ENCODE measurements around the gene SMAGP. TPM values are rescaled to one million over a fixed set of nuclear protein-coding genes. Genes with fewer than 3 reads are reported as not detected.

The SMAGP gene
- total and polyA plus RNA-seq, 2 of the 13 experiments (the other 11 are each of a cell fraction or from before 2014, with no cell fraction given) = 9.2 TPM

DNA sequence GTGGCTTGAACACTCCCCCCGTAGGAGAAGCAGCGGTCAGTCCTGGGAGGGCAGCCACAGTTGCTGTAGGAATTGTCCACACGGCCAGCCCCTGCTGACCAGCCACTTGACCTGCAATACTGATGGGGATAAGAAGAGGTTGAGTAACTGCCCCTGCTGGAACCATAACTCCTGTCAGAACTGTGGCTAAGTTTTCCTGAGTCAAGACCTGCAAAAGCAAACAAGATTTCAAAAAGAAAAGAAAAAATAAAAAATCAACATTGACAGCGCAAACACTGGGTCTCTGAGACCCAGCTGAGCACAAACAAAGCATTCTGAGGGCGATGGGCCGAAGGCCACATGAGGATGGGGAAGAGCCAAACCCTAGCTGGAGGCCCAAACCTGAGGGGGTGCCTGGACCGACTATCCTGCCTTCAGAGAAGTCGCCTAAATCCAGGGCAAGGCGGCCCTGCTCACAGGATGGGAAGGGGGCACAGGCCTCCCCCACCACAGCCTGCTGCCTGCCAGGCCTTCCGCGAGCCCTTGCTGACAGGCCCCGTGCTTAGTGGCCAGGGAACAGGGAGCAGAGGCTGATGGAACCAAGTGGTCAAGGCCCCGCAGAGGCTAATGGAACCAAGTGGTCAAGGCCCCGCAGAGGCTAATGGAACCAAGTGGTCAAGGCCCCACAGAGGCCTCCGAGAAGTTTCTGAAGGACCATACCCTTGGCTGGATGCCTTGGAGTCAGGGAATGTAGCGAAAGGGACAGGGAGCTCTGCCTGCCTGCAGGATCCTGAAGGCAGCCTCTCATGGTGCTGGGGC is 71.4 kb downstream of the SMAGP start (continued):
- TF ChIP-seq, protein P1, sequence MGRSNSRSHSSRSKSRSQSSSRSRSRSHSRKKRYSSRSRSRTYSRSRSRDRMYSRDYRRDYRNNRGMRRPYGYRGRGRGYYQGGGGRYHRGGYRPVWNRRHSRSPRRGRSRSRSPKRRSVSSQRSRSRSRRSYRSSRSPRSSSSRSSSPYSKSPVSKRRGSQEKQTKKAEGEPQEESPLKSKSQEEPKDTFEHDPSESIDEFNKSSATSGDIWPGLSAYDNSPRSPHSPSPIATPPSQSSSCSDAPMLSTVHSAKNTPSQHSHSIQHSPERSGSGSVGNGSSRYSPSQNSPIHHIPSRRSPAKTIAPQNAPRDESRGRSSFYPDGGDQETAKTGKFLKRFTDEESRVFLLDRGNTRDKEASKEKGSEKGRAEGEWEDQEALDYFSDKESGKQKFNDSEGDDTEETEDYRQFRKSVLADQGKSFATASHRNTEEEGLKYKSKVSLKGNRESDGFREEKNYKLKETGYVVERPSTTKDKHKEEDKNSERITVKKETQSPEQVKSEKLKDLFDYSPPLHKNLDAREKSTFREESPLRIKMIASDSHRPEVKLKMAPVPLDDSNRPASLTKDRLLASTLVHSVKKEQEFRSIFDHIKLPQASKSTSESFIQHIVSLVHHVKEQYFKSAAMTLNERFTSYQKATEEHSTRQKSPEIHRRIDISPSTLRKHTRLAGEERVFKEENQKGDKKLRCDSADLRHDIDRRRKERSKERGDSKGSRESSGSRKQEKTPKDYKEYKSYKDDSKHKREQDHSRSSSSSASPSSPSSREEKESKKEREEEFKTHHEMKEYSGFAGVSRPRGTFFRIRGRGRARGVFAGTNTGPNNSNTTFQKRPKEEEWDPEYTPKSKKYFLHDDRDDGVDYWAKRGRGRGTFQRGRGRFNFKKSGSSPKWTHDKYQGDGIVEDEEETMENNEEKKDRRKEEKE (IDR thresholded peaks at IDR 0.05) = no peak
- TF ChIP-seq RARG (CRISPR knock-in tag; IDR thresholded peaks at IDR 0.05; ENCODE audit: low read depth) (no peak), ARID5B (CRISPR knock-in tag; IDR thresholded peaks at IDR 0.05) (peak; percentile 55; the same call in 1 of the 2 replicates), FLYWCH1 (CRISPR knock-in tag; IDR thresholded peaks at IDR 0.05) (no peak), ZNF101 (CRISPR knock-in tag; IDR thresholded peaks at IDR 0.05; ENCODE audit: borderline replicate concordance, low read depth) (no peak), CEBPB (IDR thresholded peaks at IDR 0.05; ENCODE audit: borderline replicate concordance, low read depth, low read length) (peak; percentile 29; the same call in 1 of the 2 replicates), HDAC1 (CRISPR knock-in tag; IDR thresholded peaks at IDR 0.05) (0 out of 2 replicates have a peak, but pooled peaks have one; percentile 48), ZNF543 (CRISPR knock-in tag; IDR thresholded peaks at IDR 0.05) (no peak), ZNF3 (CRISPR knock-in tag; IDR thresholded peaks at IDR 0.05) (no peak), CC2D1A (CRISPR knock-in tag; IDR thresholded peaks at IDR 0.05) (no peak), ZNF564 (CRISPR knock-in tag; IDR thresholded peaks at IDR 0.05) (no peak), ZNF121 (CRISPR knock-in tag; IDR thresholded peaks at IDR 0.05) (peak; percentile 36; the same call in 1 of the 2 replicates), ZNF687 (CRISPR knock-in tag; IDR thresholded peaks at IDR 0.05) (peak; percentile 58), MAFG (CRISPR knock-in tag; IDR thresholded peaks at IDR 0.05) (no peak), TCF7 (IDR thresholded peaks at IDR 0.05; ENCODE audit: low read depth) (peak; percentile 53; the same call in 1 of the 2 replicates), ZFX (CRISPR knock-in tag; IDR thresholded peaks at IDR 0.05; ENCODE audit: low read depth) (no peak; the same call in none of the 2 replicates)
- TF ChIP-seq, protein P2, sequence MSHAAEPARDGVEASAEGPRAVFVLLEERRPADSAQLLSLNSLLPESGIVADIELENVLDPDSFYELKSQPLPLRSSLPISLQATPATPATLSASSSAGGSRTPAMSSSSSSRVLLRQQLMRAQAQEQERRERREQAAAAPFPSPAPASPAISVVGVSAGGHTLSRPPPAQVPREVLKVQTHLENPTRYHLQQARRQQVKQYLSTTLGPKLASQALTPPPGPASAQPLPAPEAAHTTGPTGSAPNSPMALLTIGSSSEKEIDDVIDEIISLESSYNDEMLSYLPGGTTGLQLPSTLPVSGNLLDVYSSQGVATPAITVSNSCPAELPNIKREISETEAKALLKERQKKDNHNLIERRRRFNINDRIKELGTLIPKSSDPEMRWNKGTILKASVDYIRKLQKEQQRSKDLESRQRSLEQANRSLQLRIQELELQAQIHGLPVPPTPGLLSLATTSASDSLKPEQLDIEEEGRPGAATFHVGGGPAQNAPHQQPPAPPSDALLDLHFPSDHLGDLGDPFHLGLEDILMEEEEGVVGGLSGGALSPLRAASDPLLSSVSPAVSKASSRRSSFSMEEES (CRISPR knock-in tag; IDR thresholded peaks at IDR 0.05) = no peak

Measured in HepG2 (cell line).